Measurements from ENCODE around the gene KCNIP1. TPM values are rescaled to one million over a fixed set of nuclear protein-coding genes. Genes with fewer than 3 reads are reported as not detected.

The KCNIP1 gene
- total and polyA plus RNA-seq, 9 of the 15 experiments (the other 6 are each of a cell fraction or from before 2014, with no cell fraction given), result not detected

DNA sequence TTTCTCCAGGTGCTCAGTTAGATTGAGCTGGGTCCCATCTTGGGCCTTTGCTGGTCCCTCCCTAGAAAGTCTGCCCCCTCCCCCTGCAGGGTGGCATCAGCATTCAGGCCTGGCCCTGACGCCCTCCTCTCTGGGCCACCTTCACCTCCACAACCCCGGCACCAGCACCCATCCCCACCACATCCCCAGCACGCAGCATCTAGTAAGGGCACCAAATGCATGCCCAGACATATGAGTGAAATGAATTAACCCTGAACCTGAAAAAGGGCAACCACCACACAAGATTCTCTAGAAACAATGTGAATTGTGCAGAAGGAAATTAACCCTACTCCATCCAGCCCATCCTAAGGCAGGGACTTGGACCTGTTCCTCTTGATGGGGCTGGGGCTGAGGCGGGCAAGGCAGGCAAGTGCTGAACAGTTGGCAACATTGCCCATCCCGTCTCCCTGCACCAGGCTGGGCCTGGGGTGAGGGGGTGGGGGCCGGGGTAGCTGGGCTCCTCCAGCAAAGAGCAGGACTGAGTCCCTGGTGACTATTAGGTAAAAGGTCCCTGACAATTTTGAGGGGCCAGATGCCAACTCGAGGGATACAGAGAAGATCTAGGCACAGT, 125.9 kb downstream of the KCNIP1 start (continued):
- TF ChIP-seq HNRNPLL (IDR thresholded peaks at IDR 0.05; ENCODE audit: low read depth, low read length, poor library complexity, severe bottlenecking) (no peak), ZFP1 (CRISPR knock-in tag; IDR thresholded peaks at IDR 0.05) (no peak), SMAD4 (CRISPR knock-in tag; conservative IDR thresholded peaks at IDR 0.05) (no peak), ZBED1 (IDR thresholded peaks at IDR 0.05) (no peak)
- TF ChIP-seq, protein P1, sequence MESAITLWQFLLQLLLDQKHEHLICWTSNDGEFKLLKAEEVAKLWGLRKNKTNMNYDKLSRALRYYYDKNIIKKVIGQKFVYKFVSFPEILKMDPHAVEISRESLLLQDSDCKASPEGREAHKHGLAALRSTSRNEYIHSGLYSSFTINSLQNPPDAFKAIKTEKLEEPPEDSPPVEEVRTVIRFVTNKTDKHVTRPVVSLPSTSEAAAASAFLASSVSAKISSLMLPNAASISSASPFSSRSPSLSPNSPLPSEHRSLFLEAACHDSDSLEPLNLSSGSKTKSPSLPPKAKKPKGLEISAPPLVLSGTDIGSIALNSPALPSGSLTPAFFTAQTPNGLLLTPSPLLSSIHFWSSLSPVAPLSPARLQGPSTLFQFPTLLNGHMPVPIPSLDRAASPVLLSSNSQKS (CRISPR knock-in tag; IDR thresholded peaks at IDR 0.05), result no peak
- TF ChIP-seq, protein P2, sequence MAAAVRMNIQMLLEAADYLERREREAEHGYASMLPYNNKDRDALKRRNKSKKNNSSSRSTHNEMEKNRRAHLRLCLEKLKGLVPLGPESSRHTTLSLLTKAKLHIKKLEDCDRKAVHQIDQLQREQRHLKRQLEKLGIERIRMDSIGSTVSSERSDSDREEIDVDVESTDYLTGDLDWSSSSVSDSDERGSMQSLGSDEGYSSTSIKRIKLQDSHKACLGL (CRISPR knock-in tag; IDR thresholded peaks at IDR 0.05; ENCODE audit: borderline replicate concordance, poor library complexity, severe bottlenecking), result no peak
- TF ChIP-seq, protein P3, sequence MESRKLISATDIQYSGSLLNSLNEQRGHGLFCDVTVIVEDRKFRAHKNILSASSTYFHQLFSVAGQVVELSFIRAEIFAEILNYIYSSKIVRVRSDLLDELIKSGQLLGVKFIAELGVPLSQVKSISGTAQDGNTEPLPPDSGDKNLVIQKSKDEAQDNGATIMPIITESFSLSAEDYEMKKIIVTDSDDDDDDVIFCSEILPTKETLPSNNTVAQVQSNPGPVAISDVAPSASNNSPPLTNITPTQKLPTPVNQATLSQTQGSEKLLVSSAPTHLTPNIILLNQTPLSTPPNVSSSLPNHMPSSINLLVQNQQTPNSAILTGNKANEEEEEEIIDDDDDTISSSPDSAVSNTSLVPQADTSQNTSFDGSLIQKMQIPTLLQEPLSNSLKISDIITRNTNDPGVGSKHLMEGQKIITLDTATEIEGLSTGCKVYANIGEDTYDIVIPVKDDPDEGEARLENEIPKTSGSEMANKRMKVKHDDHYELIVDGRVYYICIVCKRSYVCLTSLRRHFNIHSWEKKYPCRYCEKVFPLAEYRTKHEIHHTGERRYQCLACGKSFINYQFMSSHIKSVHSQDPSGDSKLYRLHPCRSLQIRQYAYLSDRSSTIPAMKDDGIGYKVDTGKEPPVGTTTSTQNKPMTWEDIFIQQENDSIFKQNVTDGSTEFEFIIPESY (CRISPR knock-in tag; IDR thresholded peaks at IDR 0.05), result no peak
